Measurements from ENCODE around the gene DIPK1A. TPM values are rescaled to one million over a fixed set of nuclear protein-coding genes. Genes with fewer than 3 reads are reported as not detected.
"Not testable (repeated sequence)": the region's sequence is repeated elsewhere in the genome, so short reads cannot be mapped to it uniquely, and the experiment has no call there.

Gene DIPK1A
- total RNA-seq, 1 donor from 2014 or later = 26.5 TPM

DNA sequence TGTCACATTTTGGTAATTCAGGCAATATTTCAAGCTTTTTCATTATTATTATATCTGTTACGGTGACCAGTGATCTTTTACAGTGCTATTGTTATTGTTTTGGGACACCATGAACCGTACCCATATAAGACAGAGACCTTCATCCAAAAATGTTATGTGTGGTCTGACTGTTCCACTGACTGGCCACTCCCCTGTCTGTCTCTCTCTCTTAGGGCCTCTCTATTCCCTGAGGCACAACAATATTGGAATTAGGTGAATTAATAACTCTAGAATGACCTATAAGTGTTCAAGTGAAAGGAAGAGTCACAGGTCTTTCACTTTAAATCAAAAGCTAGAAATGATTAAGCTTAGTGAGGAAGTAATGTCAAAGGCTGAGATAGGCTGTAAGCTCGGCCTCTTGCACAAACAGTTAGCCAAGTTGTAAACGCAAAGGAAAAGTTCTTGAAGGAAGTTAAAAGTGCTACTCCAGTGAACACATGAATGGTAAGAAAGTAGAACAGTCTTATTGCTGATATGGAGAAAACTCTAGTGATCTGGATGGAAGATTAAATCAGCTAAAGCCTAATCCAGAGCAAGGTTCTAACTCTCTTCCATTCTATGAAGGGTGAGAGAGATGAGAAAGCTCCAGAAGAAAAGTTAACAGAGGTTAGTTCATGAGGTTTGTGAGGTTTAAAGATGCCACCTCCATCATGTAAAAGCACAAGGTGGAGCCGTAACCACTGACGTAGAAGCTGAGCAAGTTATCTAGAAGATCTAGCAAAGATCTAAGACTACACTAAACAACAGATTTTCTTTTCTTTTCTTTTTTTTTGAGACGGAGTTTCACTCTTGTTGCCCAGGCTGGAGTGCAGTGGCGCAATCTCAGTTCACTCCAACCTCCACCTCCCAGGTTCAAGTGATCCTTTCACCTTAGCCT lies 19.7 kb upstream of the DIPK1A start:
- DNase-seq = no peak

DNA sequence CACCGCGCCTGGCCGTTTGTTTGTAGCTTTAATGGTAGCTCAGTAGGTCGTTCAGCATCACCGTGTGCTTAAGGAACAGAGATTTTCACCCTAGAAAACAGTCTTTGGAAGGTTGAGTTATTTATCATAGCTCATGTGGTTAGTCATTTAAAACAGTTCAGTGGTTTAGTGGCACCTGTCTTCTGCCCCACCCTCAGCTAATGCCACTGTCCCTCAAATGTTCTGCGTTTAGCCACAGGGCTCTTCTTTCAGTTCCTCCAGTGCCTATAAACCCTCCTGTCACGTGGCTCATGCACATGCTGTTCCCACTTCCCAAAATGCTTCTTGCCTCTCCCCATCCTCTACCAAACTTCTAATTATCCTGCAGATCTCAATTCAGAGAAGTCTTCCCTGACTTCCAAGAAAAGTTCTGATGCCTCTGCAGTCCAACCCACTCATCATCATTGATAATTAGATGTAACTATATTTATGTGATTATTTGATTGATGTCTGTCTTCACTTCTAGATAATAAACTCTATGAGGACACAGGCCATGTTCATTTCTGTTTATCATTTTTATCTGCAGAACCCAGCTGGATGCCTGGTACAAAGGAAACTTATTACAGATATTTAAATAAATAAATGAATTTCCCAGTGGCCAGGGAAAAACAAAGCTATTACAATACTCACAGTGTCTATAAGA lies 14.4 kb upstream of the DIPK1A start:
- DNase-seq = no peak

DNA sequence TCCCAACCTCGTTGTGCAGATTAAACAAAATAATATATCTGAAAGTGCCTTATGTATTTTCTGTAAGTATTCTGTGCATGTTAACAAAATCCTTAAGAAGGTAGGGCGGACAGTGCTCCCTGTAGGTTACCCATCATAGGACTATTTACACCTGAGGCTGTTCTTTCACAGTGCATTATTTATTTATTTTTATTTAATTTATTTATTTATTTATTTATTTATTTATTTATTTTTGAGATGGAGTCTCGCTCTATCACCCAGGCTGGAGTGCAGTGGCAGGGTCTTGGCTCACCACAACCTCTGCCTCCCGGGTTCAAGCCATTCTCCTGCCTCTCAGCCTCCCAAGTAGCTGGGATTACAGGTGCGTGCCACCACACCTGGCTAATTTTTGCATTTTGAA lies 12.8 kb upstream of the DIPK1A start:
- not testable (repeated sequence) for DNase-seq

DNA sequence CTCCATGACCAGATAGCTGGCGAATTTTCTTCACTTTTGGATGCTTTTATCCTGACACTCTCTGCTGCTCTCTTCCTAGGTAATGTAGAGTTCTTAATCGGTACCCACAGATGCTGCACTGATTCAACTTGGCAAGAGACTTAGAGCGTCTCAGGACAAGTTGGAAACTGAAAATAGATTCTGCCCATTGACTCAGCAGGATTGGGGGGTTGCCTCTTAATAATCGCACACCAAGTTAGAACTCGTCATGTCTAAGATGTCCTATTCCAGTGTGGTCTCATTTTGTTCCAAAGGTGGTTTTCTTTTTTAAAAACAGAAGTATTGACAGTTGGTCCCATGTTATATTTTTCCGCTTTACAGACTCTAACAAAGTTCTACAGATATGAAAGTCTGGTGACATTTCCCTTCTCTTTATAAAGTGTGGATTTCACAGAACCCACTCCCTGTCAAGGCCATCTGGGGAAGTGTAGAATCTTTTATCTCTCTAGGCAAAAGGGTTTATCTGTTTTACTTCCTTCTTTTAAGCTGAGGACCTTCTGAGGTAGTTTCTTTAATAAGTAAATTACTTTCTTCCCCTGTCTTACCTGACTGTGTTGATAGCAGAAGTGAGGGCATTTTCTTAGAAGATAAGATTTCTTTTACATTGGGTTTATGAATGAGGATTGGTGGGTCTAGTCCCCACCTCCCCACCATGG lies 12.1 kb upstream of the DIPK1A start:
- DNase-seq = no peak

DNA sequence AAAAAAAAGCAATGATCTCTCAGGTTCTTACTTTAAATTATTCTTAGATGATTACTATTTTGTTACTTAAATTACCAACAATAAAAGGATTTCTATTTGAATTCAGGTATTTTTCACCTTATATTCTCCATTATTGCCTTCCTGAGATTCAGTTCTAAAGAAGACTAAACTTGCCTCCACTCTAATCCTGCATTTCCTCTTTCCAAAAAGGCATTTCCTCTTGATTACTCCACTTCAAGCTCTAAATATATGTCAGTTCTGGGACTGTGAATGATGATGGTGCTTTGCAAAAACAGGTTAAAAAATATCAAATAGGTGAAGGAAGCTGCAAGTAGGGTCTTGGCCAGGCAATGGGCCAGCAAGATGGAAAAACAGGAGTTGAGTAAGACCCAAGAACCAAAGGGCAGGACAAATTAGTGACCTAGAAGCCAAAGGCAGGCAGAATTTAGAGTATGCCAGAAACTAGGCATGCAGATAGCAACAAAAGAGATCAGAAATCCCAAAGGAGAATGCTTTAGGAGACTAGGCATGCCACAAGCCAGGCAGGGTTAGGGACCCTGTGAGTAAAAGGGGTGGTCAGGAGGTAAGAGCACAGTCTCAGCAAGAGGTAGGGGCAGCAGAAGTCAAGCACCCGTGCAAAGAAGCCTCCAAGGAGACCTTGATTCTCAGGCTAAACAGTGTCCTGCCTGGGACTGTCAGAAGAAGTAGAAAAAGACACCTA lies 11.3 kb upstream of the DIPK1A start:
- no peak for DNase-seq

DNA sequence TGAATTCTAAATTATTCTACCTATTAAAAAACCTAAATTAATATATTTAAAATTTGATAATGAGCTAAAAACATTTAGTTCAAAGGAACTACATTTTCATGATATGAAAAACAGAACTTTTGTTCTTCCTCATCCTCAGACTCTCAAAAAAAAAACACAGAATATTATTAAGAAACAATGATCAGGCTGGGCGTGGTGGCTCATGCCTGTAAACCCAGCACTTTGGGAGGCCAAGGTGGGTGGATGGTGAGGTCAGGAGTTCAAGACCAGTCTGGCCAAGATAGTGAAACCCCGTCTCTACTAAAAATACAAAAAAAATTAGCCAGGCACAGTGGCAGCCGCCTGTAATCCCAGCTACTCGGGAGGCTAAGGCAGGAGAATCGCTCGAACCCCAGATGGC lies 10.7 kb upstream of the DIPK1A start:
- DNase-seq = not testable (repeated sequence)

DNA sequence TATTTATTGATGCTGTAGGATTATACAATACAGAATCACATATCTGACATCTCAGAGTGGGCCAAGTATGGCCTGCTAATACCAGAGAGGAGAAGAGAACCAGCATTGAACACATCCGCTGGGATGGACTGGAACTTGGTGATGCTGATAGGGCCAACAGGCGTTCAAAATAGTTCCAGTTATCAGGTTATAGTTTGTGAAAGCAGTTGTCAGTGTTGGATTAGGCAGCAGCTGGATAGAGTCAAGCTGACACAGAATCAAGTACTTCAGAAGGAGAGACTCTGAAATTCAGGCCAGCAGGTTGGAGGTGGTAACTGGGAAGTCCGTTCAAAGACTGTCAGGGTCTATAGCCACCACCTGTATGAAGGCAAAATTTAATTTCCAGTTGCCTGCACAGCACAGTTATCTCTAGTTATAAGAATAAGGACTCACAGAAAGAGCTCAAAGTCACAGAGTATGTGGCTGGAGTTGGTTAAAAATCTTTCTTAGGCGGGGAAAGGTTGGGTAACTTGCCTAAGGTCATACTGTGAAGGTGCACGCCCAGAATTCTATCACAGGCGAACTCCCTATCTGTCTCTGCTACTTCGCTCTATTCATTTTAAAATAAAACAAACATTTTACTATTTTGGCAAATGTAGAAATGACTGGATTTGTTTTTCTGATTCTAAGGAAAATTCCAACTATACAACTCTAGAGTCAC lies 9.9 kb upstream of the DIPK1A start:
- DNase-seq = no peak

DNA sequence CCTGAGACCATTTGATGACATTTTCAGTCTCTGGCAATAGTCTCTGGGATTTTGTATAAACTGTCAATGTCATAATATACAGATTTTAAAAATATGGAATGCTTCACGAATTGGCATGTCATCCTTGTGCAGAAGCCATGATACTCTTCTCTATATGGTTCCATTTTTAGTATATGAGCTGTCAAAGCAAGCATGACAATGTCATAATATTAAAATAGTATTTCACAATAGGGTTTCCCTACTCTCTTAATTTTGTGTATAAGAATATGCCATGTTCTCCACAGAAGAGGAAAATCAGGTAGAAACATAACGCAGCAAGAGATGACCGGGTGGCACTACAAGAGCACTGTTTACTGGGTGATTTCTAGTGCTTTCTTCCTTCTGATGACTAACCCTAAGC lies 8.3 kb upstream of the DIPK1A start:
- DNase-seq = no peak

DNA sequence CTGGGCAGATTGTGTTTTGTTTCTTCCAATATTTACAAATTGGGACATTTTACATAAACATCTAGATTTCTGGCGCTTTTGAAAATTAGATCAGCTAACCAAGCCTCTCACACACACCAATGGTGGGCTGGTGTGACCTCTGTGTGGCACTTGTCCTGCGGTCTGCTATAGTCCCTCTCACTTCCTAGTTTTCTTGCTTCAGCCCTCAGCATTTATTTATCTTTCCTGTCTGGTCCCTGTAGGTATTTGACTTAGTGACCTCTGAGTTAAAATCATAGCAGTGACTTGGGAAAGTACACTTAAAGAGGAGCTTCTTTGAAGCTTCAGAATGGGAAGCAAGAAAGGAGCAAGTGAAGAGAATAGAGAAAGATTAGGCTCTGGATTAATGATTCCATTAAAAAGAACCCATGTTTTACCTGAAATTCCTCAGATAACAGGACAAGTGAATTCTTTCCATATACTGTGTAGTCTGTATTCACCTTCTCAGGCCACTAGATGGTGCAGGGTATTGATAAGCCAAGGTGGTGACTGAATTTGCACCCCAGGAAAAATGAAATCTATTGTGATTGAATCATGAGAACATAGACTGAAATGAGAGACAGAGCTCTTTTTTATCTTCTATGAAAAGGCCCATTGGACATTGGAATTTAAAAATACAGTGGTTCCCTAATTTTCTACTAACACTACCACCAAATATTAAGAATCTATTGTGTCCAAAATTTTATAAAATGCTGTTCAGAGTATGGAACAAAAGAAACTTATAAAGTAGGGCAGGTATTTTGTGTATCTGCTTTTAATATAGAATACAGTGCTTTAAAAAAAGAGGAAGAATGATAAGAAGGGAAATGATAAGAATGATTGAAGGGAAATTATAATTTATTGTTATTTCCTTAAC lies 7.1 kb upstream of the DIPK1A start:
- no peak for DNase-seq

DNA sequence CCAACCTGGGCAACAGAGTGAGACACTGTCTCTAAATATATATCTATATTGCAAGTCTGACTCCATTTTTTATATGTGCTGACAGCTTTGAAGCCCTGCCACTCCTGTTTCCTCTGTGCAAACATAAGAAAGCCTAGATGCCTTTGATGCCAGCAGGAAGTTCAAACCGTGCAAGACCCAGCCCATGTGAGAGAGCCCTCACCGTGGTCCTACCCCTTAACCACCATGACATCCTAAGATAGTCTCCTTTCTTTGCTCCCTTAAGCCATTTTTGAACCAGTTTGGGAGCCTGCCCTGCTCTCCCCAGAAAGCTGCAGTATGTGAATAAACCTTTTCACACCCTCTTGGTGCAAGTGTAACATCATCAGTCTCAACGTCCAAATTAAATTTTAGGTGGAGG lies 3.7 kb upstream of the DIPK1A start:
- no peak for DNase-seq

DNA sequence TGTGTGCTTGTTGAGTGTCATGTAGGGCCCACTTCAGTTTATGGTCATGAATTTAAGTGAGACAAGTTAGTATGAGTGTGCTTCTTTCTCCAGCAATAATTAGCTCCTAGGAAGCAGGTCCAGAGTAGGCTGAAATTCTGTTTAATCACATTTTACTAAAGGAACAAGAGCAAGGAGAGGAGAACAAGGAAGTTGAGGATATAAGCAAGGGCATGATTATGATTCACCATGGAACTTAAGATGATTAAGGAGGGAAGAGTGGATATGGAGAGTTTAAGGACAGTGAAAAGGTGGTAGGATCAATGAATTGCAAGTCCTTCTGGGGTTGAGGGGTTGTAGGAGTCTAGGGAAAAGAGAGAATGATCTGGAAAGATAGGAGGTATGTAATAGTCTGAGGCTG lies 3.1 kb upstream of the DIPK1A start:
- DNase-seq = no peak

DNA sequence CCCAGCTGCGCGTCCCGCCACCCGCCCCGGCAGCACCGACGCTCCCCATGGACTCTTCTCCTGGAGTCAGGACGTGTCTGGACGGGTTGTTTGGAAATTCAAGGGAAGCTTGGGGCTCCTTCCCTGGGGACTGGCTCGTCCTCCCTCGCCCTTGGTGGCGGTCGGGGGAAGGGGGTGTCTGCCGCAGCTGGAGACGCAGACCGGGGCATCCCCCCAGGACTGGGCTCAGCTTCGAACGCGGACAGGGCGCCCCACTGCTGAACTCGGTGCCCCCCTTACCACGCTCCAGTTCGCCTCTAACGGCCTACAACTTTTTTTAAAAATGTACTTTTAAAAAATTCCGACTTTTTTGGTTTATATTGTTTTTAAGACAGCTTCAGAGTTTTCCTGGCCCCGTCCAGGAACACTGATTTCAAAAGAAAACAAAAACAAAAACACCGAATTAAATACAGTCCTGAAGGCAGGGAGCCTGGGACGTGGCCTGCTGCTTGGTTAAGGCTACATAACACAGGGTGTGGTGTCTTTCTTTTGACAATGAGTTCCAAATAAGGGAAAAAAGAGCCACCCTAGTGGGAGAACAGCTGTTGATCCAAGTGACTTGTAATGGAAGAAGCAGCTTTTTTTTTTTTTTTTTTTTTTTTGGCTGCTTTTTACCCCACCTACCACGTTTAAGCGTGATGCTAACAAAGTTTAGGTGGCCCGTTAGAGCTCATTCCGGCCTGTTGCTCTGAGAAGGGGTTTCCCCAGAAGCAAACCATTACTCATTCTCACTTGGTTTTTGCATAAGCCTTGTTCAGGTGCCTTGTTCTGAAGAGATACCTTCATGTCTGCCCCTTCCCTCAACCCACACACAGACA lies 862 bp upstream of the DIPK1A start:
- DNase-seq = peak; percentile 70

DNA sequence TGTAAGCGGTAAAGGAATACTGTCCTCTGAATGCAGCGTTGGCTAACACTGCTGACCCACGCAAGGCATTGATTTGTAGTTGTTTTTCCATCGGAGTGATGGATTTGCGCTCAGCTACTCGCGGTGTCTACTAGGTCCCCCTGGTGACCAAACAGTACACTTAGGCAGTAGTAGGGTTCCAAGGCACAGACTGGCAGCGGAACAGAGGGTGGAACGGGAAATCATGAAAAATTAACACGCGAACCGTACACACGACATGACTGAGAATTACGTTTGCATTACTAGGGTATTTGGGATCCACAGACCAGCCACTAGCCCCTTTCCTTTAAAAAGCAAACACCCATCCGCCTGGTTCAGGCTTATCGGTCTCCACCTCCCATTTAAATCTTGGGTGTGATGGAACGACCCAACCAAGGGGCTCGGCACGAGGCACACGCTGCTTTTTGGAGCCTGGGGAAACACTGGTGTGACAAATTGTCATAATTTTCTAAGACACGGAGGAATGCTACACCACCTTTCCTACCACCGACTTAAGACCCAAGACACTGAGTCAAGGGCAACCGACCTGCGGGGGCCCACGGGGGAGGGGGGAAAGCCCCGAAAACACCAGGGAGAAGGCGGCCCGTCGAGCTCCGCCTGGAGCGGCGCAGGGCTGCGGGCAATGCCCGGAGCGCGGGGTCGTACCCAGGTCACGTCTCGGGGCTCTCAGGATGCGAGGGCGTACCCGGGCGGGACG lies 699 bp downstream of the DIPK1A start:
- peak; percentile 73 for DNase-seq

DNA sequence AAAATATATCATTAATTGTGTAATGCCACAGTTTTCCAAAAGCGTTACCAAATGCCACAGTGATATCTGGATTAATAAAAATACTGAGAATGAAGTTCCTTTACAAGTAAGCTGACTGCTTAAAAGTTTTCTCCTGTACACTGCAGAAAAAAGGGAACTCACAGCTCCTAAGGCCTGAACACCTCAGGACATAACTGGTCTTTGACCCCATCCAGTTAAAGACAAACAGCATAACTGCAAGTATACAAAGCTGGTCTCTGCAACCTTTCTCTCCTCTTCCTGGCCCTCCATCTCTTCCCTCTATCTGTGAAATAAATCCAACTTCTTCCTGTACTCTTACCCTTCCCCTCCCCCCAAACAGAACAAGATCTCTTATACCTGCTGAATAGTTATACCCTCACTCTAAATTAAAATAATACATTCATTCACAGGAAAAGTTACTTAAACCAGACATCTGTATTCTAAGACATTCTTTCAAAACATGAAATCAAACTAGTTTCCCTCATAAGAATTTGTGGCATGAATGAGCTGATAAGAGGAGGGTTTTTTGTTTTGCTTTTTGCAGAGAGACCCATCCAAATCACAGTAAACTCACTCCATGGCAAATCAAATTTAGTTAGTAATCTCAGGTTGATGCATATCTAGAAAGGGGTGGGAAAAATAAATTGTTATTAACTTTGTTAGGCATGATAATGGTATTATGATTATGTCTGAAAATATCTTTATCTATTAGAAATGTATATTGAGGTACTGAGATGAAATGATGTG lies 2.9 kb downstream of the DIPK1A start:
- no peak for DNase-seq

DNA sequence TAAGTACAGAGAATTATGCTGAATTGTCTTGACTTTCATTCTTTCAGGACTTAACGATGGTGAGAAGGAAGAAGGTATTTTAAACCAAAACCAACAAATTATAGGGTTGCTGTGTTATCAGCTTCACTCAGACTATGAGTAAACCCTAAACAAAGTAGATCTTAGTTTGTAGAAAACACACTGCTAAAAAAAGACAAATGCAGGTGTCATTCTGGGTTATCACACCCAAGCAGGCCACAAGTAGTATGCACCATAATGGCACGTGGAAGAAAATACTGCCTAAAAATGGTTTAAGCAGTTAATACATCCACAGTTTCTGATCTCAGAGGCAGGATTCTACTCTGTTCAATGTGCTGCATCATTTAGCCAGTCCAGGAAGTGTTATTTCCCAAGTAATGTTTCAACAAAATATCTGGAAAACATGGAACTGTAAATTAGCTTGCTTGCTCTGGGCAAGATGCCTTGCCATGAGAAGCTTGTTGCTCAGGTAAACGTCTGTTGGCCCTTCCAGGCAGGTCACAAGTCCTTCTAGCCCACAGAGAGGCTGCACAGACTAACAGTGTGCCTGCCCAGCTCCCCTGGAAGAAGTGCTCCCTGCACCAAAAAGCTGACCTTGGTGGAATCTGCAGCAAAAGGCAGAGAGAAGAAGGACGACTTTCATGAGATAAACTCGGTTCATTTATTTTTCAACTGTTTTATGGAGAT lies 4.1 kb downstream of the DIPK1A start:
- DNase-seq = no peak

DNA sequence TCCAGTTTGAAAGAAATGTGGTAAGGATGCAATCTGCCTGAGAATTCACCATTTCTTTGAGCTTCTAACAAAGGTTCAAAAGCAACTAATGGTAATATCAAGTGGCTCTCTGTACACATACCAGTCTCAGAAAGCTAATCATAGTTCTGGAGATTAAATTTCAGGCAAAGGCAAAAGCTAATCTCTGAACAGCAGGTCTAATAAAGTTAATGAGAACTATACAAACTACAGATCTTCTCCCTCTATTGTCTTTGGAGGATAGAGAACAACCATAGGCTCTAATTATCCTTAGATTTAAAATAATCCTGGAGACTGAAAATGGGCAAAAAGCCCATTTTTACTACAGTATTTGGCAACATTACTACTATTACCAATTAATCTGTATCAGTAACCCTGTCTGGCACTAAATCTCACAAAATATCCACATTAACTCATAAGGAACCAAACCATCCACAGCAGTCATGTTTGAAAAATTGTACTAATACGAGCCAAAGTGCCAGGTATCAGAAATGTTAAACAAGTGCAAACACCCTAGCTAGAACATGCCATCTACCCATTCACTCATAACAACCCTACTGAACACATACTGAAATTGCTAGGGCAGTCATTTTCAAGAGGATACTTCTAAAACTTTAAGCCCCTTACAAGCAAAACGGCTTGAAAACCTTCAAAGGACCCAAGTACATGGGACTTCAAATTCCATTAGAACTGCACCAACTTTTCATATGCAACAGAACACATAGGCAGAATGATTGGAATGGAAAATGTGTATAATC lies 4.8 kb downstream of the DIPK1A start:
- no peak for DNase-seq

DNA sequence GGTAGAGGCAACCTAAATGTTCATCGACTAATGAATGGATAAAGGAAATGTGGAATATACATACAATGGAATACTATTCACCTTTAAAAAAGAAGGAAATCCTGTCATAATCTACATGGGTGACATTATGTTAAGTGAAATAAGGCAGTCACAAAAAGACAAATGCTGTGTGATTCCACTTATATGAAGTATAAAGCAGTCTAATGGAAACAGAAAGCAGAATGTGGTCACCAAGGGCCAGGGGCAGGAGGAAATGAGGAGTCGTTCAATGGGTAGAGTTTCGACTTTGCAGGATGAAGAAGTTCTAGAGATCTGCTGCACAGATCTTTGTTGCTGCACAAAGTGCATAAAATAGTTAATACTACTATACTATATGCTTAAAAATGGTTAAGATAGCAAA lies 7.8 kb downstream of the DIPK1A start:
- DNase-seq = no peak
